Calu3 (cell line): ENCODE measurements around the gene ZBTB39. TPM values are rescaled to one million over a fixed set of nuclear protein-coding genes. Genes with fewer than 3 reads are reported as not detected.
"Not testable (repeated sequence)": the region's sequence is repeated elsewhere in the genome, so short reads cannot be mapped to it uniquely, and the experiment has no call there.

ENCODE experiments used
- BruUV-seq: library from RNA; stranded (reverse); fragments of 400-500 nt; replicated peaks from 2 replicates; lab custom pipeline; 2021; lab: Mats Ljungman, UMichigan
- CTCF ChIA-PET: fragments of 300-600 bp; sonication (Branson Sonifier 250); formaldehyde crosslinking; loops from one replicate; lab custom pipeline; 2022; ENCODE audit warnings: antibody characterized with exemption; lab: Charles Lee
- DNase-seq: peaks from one replicate; pipeline ENCODE4 v3.0.0; 2022
- H3K27ac Mint-ChIP-seq: one replicate; pipeline ENCODE4 v1.8.0; 2022; ENCODE audit warnings: mixed read lengths; ENCODE audit not compliant: unreplicated experiment
- H3K27me3 Mint-ChIP-seq: one replicate; pipeline ENCODE4 v1.8.0; 2022; ENCODE audit warnings: mixed read lengths; ENCODE audit not compliant: unreplicated experiment
- H3K36me3 Mint-ChIP-seq: one replicate; pipeline ENCODE4 v1.8.0; 2022; ENCODE audit warnings: mild to moderate bottlenecking, moderate library complexity, mixed read lengths; ENCODE audit not compliant: insufficient read depth, unreplicated experiment
- H3K4me1 Mint-ChIP-seq: one replicate; pipeline ENCODE4 v1.8.0; 2022; ENCODE audit warnings: mild to moderate bottlenecking, low read depth, mixed read lengths; ENCODE audit not compliant: unreplicated experiment
- H3K4me3 Mint-ChIP-seq: one replicate; pipeline ENCODE4 v1.8.0; 2022; ENCODE audit warnings: mild to moderate bottlenecking, low read depth, moderate library complexity, mixed read lengths; ENCODE audit not compliant: unreplicated experiment
- H3K9me3 Mint-ChIP-seq: one replicate; pipeline ENCODE4 v1.8.0; 2022; ENCODE audit warnings: low read depth, mixed read lengths; ENCODE audit not compliant: unreplicated experiment
- CTCF ChIP-seq: fragments of 200-600 bp; IDR thresholded peaks from one replicate; pipeline ENCODE4 v1.8.0; 2022; ENCODE audit warnings: antibody characterized with exemption; ENCODE audit not compliant: unreplicated experiment
- intact Hi-C: fragments of 100-400 bp; cut with micrococcal nuclease; formaldehyde crosslinking; loops from one replicate; pipeline ENCODE4 v1.10.0; 2022; ENCODE audit not compliant: unreplicated experiment
- total RNA-seq: library from RNA; stranded (reverse); gene quantifications from 2 replicates; pipeline ENCODE4 v1.2.3, GENCODE V29; 2022

ZBTB39 gene
- total RNA-seq, 1 experiment from 2014 or later, result 10.8 TPM

DNA sequence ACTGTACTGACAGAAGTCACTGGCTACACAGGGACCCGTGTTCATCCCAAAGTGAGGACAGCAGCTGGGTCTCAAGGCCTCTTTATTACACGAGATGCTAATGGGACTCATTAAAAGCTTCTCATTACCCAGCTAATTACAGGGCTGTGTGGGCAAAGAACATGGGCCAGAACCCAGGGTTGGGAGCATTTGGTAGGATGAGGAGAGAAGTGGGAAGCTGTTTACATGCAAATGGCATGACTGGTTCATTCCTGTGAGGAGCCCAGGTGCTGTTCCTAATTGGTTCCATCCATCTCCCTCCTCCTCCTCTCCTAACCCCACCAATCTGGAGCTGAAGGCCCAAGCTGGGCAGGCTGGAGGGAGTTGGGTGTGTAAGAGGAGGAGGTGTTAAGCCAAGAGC is 18.9 kb upstream of the ZBTB39 start:
- H3K4me3 Mint-ChIP-seq, result no peak overlapping the region
- H3K27ac Mint-ChIP-seq, result no peak overlapping the region
- no TSS peak for BruUV-seq
- DNase-seq, result no peak
- TF ChIP-seq CTCF, result no peak
- no peaks in the 10 kb centered on the region for H3K36me3 Mint-ChIP-seq
- no peaks in the 10 kb centered on the region for H3K9me3 Mint-ChIP-seq
- H3K27me3 Mint-ChIP-seq, result peaks cover 46% of the 10 kb centered on the region
- intact Hi-C loops, result no loop called here
- H3K4me1 Mint-ChIP-seq, result no peaks in the 10 kb centered on the region
- CTCF ChIA-PET, result interaction anchor here (0.7 kb wide), 1 partner anchor 9 kb away, joined by 7 read pairs; the partner anchor contains the start of gene TAC3

GRCh38 chr12:57022324-57022723 is 16.0 kb upstream of the ZBTB39 start:
- peaks cover 36% of the 10 kb centered on the region for H3K27me3 Mint-ChIP-seq
- CTCF ChIA-PET, H3K27ac Mint-ChIP-seq, DNase-seq, BruUV-seq, H3K36me3 Mint-ChIP-seq, intact Hi-C loops, H3K4me1 Mint-ChIP-seq, H3K9me3 Mint-ChIP-seq, H3K4me3 Mint-ChIP-seq: not testable (repeated sequence)

GRCh38 chr12:57019983-57020719 is 13.8 kb upstream of the ZBTB39 start:
- intact Hi-C loops, result no loop called here
- Mint-ChIP-seq H3K4me3 (no peak overlapping the region), H3K36me3 (no peaks in the 10 kb centered on the region), H3K27ac (no peak overlapping the region), H3K4me1 (no peaks in the 10 kb centered on the region), H3K9me3 (no peaks in the 10 kb centered on the region), H3K27me3 (peaks cover 28% of the 10 kb centered on the region)
- TF ChIP-seq CTCF, result no peak
- no peak for DNase-seq
- CTCF ChIA-PET, result no interaction called here
- no TSS peak for BruUV-seq

DNA sequence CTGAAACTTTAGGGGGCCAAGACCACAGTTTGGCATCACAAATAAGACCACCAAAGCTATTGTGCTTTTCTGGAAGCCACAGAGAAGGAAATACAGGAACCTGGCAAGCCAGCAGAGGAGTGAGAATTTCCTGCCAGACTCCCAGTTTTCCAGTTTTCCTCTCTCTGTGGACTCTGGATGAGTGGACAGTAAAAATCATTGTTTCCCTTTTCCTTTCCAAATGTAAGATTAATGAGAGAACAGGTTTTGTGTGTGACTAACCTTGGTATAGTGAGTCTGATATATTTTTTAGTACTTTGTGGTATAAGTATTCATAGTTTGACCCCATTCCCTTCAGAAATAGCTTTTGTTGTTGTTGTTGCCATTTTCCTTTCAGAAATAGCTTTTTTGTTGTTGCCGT is 12.6 kb upstream of the ZBTB39 start:
- Mint-ChIP-seq H3K4me3 (no peak overlapping the region), H3K4me1 (no peaks in the 10 kb centered on the region), H3K36me3 (no peaks in the 10 kb centered on the region), H3K9me3 (no peaks in the 10 kb centered on the region), H3K27me3 (peaks cover 28% of the 10 kb centered on the region), H3K27ac (no peak overlapping the region)
- intact Hi-C loops, result no loop called here
- TF ChIP-seq CTCF, result no peak
- no TSS peak for BruUV-seq
- CTCF ChIA-PET, result interaction anchor here (0.5 kb wide), 1 partner anchor 289 kb away, joined by 3 read pairs; no protein-coding TSS in a partner anchor
- DNase-seq, result no peak

DNA sequence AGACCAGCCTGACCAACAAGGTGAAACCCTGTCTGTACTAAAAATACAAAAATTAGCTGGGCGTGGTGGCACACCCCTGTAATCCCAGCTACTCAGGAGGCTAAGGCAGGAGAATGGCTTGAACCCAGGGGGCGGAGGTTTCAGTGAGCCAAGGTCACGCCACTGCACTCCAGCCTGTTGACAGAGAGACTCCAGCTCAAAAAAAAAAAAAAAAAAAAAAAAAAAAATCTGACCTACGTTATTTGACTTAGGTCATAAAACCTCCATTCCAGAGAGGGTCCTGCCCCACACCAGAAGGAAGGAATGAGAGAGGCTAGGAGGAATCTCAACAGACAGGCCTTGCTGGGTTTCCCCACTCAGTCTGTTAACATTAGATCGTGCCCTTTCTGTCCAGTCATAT is 12.0 kb upstream of the ZBTB39 start:
- H3K4me1 Mint-ChIP-seq, BruUV-seq, H3K36me3 Mint-ChIP-seq, H3K27ac Mint-ChIP-seq, H3K9me3 Mint-ChIP-seq, intact Hi-C loops, H3K4me3 Mint-ChIP-seq, DNase-seq: not testable (repeated sequence)
- CTCF ChIA-PET, result interaction anchor here (0.6 to 0.7 kb wide), 6 partner anchors 10 to 263 kb away, joined by 3 to 9 read pairs (median 4); partner anchors contain the start of gene ZBTB39
- H3K27me3 Mint-ChIP-seq, result peaks cover 31% of the 10 kb centered on the region
